Inferior parietal cortex (tissue), 1 donor: ENCODE measurements around the gene BAIAP2.

Source experiments
- DNase-seq: peaks from one replicate; pipeline ENCODE4 v3.0.0-alpha.2; 2016; ENCODE audit errors: extremely low spot score

BAIAP2 gene

GRCh38 chr17:81034779-81035520, at the start of gene BAIAP2:
Gene BAIAP2 (plus strand): TSS chr17:81035151. CDS start chr17:81035255, 104 bp downstream.
- peak; percentile 77 for DNase-seq

- DNase-seq, result no peak
Observed at GRCh38 chr17:80986046-80986445, 48.9 kb upstream of the BAIAP2 start.

GRCh38 chr17:80986816-80987475, 48.0 kb upstream of the BAIAP2 start:
- no peak for DNase-seq

GRCh38 chr17:80987941-80988461, 47.0 kb upstream of the BAIAP2 start:
- DNase-seq, result no peak

- no peak for DNase-seq
Observed at GRCh38 chr17:80989586-80989913, 45.4 kb upstream of the BAIAP2 start.

- no peak for DNase-seq
Observed at GRCh38 chr17:80990921-80991644, 43.9 kb upstream of the BAIAP2 start.

- DNase-seq, result peak; percentile 77
Observed at GRCh38 chr17:80991645-80992076, 43.3 kb upstream of the BAIAP2 start, which contains the start of gene CHMP6. Gene CHMP6 (plus strand): TSS chr17:80991841. CDS start chr17:80991919, 78 bp downstream.

GRCh38 chr17:80992077-80992947, 42.6 kb upstream of the BAIAP2 start:
- DNase-seq, result no peak

GRCh38 chr17:80992948-80993624, 41.9 kb upstream of the BAIAP2 start:
- no peak for DNase-seq

- no peak for DNase-seq
Observed at GRCh38 chr17:80995131-80995530, 39.8 kb upstream of the BAIAP2 start.

- DNase-seq, result no peak
Observed at GRCh38 chr17:80996422-80997305, 38.3 kb upstream of the BAIAP2 start.

- no peak for DNase-seq
Observed at GRCh38 chr17:80997424-80998117, 37.4 kb upstream of the BAIAP2 start.

- DNase-seq, result no peak
Observed at GRCh38 chr17:80998118-80998747, 36.7 kb upstream of the BAIAP2 start.

GRCh38 chr17:80998748-80999535, 36.0 kb upstream of the BAIAP2 start:
- no peak for DNase-seq

- no peak for DNase-seq
Observed at GRCh38 chr17:80999536-81000333, 35.2 kb upstream of the BAIAP2 start.

GRCh38 chr17:81000334-81000630, 34.7 kb upstream of the BAIAP2 start:
- DNase-seq, result no peak

- DNase-seq, result no peak
Observed at GRCh38 chr17:81000631-81001357, 34.2 kb upstream of the BAIAP2 start.
